Tibial nerve (tissue), 3 donors: Measurements from ENCODE around the gene CDC42EP5.

Source experiments
- POLR2A ChIP-seq, 2 donors: fragments of 450-650 bp; IDR thresholded peaks; one replicate each; pipeline ENCODE4 v1.6.1; 2017; ENCODE audit warnings: antibody characterized with exemption in 2 of 2, mild to moderate bottlenecking in 2 of 2, moderate library complexity in 2 of 2
- TF ChIP-seq, protein P1 (sequence below), 5 experiments: fragments of 200-600 bp in 3 of 5; fragments of 450-650 bp in 2 of 5; sonication (generic) in 3 of 5; IDR thresholded peaks; one replicate each; pipeline ENCODE4 v1.5.1; 2016 to 2019; ENCODE audit warnings: antibody characterized with exemption in 5 of 5, mild to moderate bottlenecking in 3 of 5, moderate library complexity in 2 of 5

DNA sequence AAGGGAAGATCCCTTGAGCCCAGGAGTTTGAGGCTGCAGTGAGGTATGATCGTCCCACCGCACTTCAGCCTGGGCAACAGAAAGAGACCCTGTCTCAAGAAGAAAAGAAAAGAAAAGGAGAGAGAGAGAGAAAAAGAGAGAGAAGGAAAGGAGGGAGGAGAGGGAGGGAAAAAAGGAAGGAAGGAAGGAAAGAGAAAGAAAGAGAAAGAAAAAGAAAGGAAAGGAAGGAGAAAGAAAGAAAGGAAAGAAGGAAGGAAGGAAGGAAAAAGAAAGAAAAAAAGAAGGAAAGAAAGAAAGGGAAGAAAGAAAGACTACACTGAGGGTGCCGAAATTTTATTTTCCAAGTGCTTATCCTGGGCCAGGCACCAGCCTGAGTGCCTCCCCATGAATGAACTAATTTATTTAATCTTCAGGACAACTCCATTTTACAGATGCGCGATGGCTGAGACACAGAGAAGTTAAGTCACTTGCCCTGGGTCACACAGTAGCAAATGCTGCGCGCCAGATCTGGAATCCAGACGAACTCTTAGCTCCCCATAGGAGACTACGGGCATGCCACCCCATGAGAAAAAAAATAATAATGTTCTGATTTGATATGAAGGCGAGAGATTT lies 2.7 kb downstream of the CDC42EP5 start:
- TF ChIP-seq, protein P1, sequence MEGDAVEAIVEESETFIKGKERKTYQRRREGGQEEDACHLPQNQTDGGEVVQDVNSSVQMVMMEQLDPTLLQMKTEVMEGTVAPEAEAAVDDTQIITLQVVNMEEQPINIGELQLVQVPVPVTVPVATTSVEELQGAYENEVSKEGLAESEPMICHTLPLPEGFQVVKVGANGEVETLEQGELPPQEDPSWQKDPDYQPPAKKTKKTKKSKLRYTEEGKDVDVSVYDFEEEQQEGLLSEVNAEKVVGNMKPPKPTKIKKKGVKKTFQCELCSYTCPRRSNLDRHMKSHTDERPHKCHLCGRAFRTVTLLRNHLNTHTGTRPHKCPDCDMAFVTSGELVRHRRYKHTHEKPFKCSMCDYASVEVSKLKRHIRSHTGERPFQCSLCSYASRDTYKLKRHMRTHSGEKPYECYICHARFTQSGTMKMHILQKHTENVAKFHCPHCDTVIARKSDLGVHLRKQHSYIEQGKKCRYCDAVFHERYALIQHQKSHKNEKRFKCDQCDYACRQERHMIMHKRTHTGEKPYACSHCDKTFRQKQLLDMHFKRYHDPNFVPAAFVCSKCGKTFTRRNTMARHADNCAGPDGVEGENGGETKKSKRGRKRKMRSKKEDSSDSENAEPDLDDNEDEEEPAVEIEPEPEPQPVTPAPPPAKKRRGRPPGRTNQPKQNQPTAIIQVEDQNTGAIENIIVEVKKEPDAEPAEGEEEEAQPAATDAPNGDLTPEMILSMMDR (IDR thresholded peaks at IDR 0.05): no peak
- no peak for TF ChIP-seq POLR2A (IDR thresholded peaks at IDR 0.05)
